AG04449 (cell line): ENCODE results near the gene SLC7A14.

ENCODE experiments used
- CTCF ChIA-PET: fragments of 350-600 bp; formaldehyde crosslinking; extraction: SDS; loops from one replicate; lab custom pipeline; 2021; ENCODE audit warnings: antibody characterized with exemption; lab: Yijun Ruan, JAX
- POLR2A ChIA-PET: fragments of 400-600, 350-600 bp; formaldehyde crosslinking; extraction: SDS; loops from one replicate; lab custom pipeline; 2020; ENCODE audit warnings: antibody characterized with exemption, inconsistent platforms; lab: Yijun Ruan, JAX
- DNase-seq: peaks from one replicate; pipeline ENCODE4 v3.0.0-alpha.2; 2010; ENCODE audit warnings: low read depth, low spot score
- H3K4me3 ChIP-seq: 2 replicates; pipeline ENCODE4 v1.5.1; 2011; ENCODE audit warnings: low read depth, mild to moderate bottlenecking, control low read depth, low read length
- TF ChIP-seq, protein P1 (sequence below): IDR thresholded peaks from one replicate; pipeline ENCODE4 v1.5.1; 2011; ENCODE audit warnings: mild to moderate bottlenecking, moderate library complexity, low read length, control low read depth, inconsistent platforms; ENCODE audit not compliant: insufficient read depth; ENCODE audit errors: missing control alignments

Gene SLC7A14

DNA sequence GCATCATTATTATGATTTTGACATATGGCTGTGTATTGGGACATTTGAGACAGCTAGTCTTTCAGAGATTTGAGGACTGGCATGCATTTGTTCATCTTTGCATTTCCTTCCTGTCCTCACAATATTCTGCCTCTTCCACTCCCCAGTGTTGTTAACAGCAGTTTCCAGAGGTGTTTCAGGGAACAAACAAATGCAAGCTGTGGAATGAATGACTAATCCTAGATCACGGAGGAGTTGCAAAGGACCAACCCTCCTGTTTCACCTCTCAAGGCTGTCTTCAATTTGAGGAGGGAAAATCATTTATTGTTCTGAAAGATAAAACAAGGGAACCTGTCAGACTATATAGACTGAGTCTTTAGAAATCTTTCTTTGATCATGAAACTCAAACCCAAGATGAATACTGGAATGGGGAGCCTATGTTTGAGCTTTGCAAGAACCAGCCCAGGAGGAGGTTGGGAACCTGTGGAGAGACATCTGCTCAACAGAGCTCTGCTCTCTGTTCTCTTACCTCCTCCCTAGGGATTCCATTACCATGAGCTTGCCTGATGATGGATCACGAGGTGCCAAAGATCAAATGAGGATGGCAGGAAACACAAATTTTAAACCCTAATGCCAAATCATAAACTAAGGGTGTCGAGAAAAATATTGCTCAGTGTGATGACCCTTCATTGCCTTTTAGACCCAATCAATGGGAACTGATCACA lies 68.5 kb downstream of the SLC7A14 start:
- POLR2A ChIA-PET = interaction anchor here (0.6 kb wide), 1 partner anchor 285 kb away, joined by 3 read pairs; no protein-coding TSS in a partner anchor

GRCh38 chr3:170513642-170514041 lies 72.2 kb downstream of the SLC7A14 start:
- TF ChIP-seq, protein P1, sequence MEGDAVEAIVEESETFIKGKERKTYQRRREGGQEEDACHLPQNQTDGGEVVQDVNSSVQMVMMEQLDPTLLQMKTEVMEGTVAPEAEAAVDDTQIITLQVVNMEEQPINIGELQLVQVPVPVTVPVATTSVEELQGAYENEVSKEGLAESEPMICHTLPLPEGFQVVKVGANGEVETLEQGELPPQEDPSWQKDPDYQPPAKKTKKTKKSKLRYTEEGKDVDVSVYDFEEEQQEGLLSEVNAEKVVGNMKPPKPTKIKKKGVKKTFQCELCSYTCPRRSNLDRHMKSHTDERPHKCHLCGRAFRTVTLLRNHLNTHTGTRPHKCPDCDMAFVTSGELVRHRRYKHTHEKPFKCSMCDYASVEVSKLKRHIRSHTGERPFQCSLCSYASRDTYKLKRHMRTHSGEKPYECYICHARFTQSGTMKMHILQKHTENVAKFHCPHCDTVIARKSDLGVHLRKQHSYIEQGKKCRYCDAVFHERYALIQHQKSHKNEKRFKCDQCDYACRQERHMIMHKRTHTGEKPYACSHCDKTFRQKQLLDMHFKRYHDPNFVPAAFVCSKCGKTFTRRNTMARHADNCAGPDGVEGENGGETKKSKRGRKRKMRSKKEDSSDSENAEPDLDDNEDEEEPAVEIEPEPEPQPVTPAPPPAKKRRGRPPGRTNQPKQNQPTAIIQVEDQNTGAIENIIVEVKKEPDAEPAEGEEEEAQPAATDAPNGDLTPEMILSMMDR = no peak
- no peak for DNase-seq
- POLR2A ChIA-PET = no interaction called here
- CTCF ChIA-PET = interaction anchor here (0.8 kb wide), 1 partner anchor 40 kb away, joined by 5 read pairs; no protein-coding TSS in a partner anchor
- no peak overlapping the region for H3K4me3 ChIP-seq

More for the DNA sequence above, 68.5 kb downstream of the SLC7A14 start:
- H3K4me3 ChIP-seq = no peak overlapping the region
- TF ChIP-seq, protein P1 = no peak
- CTCF ChIA-PET = interaction anchor here (0.9 to 1.1 kb wide), 3 partner anchors 11 to 295 kb away, joined by 3 to 5 read pairs (median 3); no protein-coding TSS in a partner anchor
- DNase-seq = no peak

DNA sequence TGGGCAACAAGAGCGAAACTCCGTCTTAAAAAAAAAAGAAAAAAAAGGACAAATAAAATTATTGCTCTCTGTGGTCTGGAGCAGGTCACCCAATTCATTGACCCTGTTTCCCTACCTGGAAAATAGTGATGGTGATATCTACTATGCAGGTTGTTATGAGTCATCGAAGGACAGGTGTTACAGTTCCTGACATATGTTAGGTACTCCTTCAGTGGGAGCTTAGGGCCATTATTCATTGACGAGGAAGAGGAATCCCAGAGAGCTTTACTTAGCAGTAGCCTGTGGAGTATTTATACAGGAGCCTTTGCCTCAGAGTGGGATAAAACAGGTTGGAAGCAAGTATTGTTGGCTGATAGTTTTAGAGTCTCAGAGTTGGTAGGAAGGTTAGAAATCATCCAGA lies 74.5 kb downstream of the SLC7A14 start:
- no peak for DNase-seq
- ChIA-PET POLR2A (no interaction called here), CTCF (no interaction called here)
- TF ChIP-seq, protein P1 = no peak
- no peak overlapping the region for H3K4me3 ChIP-seq

DNA sequence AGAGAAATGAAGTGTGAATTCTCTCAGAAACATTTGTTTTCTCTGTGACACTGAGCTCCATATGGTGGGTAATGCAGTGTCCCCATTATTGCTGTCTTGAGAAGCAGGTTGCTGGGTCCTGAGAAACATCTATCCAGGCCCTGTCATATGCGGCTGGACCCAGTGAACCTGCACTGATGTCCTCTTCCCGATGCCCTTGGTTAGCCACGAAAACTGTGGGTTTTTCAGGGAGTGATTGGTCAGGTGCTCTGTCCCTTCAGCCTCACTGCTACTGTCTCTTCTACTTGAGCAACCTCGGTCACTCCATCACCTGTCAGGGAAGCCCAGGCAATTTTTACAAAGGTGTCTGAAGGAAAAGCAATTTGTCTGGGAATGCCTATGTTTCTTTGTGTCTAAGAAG lies 77.0 kb downstream of the SLC7A14 start:
- no peak for DNase-seq
- POLR2A ChIA-PET = no interaction called here
- CTCF ChIA-PET = interaction anchor here (3.0 kb wide), 1 partner anchor 303 kb away, joined by 11 read pairs; no protein-coding TSS in a partner anchor
- TF ChIP-seq, protein P1 = no peak
- H3K4me3 ChIP-seq = no peak overlapping the region

DNA sequence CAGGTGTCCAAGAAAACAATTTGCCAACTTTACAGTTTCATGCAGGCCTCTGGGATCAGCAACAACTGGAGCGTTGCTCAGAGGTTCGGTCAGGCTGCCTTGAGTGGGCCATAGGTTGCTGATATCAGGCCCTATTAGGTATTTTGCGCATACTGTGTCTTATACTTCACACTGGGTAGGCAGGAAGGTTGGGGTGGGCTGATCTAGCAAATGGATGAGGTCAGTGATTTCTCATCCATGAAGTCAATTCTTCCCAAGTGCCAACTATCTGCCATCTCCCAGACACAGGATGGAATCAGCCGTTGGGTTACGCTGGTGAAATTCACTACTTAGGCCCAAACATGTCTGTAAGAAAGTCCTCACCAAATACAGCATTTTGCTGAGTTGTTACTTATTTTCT lies 77.6 kb downstream of the SLC7A14 start:
- no peak overlapping the region for H3K4me3 ChIP-seq
- TF ChIP-seq, protein P1 = no peak
- CTCF ChIA-PET = interaction anchor here (3.0 kb wide), 1 partner anchor 303 kb away, joined by 11 read pairs; no protein-coding TSS in a partner anchor
- POLR2A ChIA-PET = no interaction called here
- DNase-seq = no peak

DNA sequence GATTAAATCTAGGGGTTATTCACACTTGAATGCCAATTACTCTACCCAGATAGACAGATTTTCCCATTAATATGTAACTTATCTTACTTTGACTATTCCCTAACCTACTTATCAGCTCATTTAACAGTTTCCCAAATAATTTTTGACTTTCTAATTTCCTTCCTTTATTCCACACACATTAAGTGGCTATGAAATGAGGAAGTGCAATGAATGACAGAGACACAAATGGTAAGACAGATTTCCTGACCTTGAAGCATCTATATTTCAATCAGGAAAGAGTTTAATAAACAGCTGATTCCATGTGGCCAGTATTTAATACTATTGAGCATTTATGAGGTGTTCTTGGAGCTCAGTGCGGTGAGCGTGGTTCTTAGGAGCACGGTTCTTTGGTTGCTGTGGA lies 78.8 kb downstream of the SLC7A14 start:
- POLR2A ChIA-PET = no interaction called here
- CTCF ChIA-PET = interaction anchor here (1.2 to 3.0 kb wide), 3 partner anchors 8 to 305 kb away, joined by 3 to 11 read pairs (median 3); no protein-coding TSS in a partner anchor

More for the DNA sequence above, 78.8 kb downstream of the SLC7A14 start:
- H3K4me3 ChIP-seq = no peak overlapping the region
- TF ChIP-seq, protein P1 = no peak
- DNase-seq = no peak
